Measurements from ENCODE around the gene KCNH1.

GRCh38 chr1:210794445-210794844 lies 339.5 kb downstream of the KCNH1 start:
- no peak for TF ChIP-seq POLR2A (IDR thresholded peaks at IDR 0.05)
- no peak for TF ChIP-seq CTCF (IDR thresholded peaks at IDR 0.05)

All from lower leg skin (tissue), 3 donors.